ENCODE measurements around the gene HDAC2.
"Not testable (repeated sequence)": the region's sequence is repeated elsewhere in the genome, so short reads cannot be mapped to it uniquely, and the experiment has no call there.

HDAC2 gene

DNA sequence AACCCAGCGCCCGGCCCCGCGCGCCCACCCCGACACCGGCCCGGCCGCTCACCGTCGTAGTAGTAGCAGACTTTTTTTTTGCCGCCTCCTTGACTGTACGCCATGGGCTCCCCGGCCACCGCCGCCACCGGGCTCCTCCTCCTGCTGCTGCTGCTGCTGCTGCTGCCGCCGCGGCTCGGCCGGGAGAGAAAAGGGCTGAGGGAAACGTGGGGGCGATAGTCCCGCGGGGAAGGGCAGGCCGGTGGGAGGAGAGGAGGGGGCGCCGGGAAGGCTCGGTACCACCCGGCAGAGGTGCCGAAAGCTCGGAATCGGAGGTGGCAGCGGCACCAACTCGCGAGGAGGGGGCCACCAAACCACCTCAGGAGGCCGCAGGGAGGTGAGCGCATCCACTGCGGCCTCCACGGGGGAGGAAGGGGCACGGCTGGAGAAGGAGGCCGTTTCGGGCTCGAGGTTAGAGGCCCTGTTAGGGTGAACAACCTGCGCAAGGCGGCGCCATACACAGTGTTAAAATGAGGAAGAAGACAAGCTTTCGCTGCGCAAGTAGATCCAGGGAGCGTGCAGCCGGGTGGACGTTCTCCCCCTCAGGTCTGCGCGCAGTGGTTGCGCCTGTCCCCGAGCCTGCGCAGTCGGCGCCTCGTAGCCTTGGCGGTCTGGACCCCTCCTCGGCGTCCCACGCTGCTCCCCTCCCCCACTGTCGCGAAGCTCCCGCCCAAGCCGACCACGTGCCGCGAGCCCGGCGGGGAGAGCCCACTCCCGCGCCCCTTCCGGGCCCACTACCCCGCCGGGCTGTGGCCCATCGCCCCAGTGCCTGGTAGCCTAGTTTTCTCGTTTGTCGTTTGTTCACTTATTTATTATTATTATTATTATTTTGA is at the start of gene HDAC2:
Gene HDAC2, minus strand, starts transcription at position 344 of the 872 bp plus-strand sequence. Its CDS starts 240 bp downstream, at position 104.
- H3K9ac ChIP-seq (ENCODE audit: low read depth, low read length): peak within 1 kb of the TSS; percentile 99
- H3K9me3 ChIP-seq (ENCODE audit: insufficient read depth, low read depth, low read length): no peaks in the 10 kb centered on the region
- H3K4me1 ChIP-seq (ENCODE audit: insufficient read depth, low read length): peaks cover 21% of the 10 kb centered on the region; the same call in 1 of the 2 replicates
- peak within 1 kb of the TSS; percentile 96 for H3K4me3 ChIP-seq (ENCODE audit: low read length)
- no peaks in the 10 kb centered on the region for H3K36me3 ChIP-seq (ENCODE audit: insufficient read depth, low read depth, low read length)
- peak within 1 kb of the TSS; percentile 99 for H3K27ac ChIP-seq (ENCODE audit: low read length)
- H3K27me3 ChIP-seq (ENCODE audit: insufficient read depth, low read length): peaks cover 4% of the 10 kb centered on the region; the same call in 1 of the 2 replicates

GRCh38 chr6:114020196-114020595 is 49.2 kb upstream of the HDAC2 start:
- Histone ChIP-seq H3K9ac (ENCODE audit: low read depth, low read length) (no peak overlapping the region), H3K9me3 (ENCODE audit: insufficient read depth, low read depth, low read length) (no peaks in the 10 kb centered on the region), H3K36me3 (ENCODE audit: insufficient read depth, low read depth, low read length) (no peaks in the 10 kb centered on the region), H3K4me3 (ENCODE audit: low read length) (no peak overlapping the region), H3K27ac (ENCODE audit: low read length) (no peak overlapping the region), H3K27me3 (ENCODE audit: insufficient read depth, low read length) (no peaks in the 10 kb centered on the region), H3K4me1 (ENCODE audit: insufficient read depth, low read length) (no peaks in the 10 kb centered on the region; the same call in 1 of the 2 replicates)

- H3K27ac ChIP-seq (ENCODE audit: low read length); H3K4me1 ChIP-seq (ENCODE audit: insufficient read depth, low read length); H3K36me3 ChIP-seq (ENCODE audit: insufficient read depth, low read depth, low read length); H3K9ac ChIP-seq (ENCODE audit: low read depth, low read length); H3K9me3 ChIP-seq (ENCODE audit: insufficient read depth, low read depth, low read length); H3K4me3 ChIP-seq (ENCODE audit: low read length); H3K27me3 ChIP-seq (ENCODE audit: insufficient read depth, low read length): not testable (repeated sequence)
Observed at GRCh38 chr6:114017146-114017545, 46.2 kb upstream of the HDAC2 start.

- not testable (repeated sequence) for H3K27ac ChIP-seq (ENCODE audit: low read length); H3K4me3 ChIP-seq (ENCODE audit: low read length); H3K36me3 ChIP-seq (ENCODE audit: insufficient read depth, low read depth, low read length); H3K27me3 ChIP-seq (ENCODE audit: insufficient read depth, low read length); H3K9ac ChIP-seq (ENCODE audit: low read depth, low read length); H3K9me3 ChIP-seq (ENCODE audit: insufficient read depth, low read depth, low read length)
- H3K4me1 ChIP-seq (ENCODE audit: insufficient read depth, low read length): peaks cover 19% of the 10 kb centered on the region
Observed at GRCh38 chr6:114014106-114014505, 43.2 kb upstream of the HDAC2 start.

DNA sequence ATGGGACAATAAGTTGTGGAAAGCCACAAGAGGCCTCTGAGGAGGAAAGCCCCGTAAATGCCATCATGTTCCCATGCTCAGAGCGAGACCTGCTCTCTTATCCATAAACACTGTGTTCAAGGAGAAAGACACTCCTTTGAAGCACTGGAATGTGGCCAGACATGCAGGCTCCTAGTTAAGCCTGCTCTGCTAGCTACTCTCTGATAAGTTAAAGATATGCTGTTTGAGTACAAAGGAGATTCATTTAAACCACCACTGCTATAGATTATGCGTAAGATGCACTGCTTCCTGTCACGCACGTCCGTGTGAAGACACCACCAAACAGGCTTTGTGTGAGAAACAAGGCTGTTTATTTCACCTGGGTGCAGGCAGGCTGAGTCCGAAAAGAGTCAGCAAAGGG is 40.5 kb upstream of the HDAC2 start:
- not testable (repeated sequence) for H3K9me3 ChIP-seq (ENCODE audit: insufficient read depth, low read depth, low read length)

DNA sequence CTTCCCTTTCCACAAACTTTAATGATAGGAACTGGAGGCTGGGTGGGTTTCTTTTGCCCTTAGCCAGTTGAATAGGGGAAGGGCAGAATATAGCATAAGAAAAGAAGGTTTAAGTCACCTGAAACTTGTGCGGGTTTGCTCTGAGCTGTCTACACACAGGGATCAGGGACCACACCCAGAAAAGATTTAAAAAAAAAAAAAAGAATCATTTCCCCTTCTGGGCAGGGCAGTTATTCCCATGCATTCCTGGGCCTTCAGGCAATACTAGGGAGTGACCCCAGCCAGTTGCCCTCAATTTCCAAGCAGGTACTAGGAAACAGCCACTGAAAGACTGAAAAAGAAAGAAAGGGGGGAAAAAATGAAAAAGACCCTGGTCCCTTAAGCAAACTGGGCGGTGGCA is 39.6 kb upstream of the HDAC2 start:
- Histone ChIP-seq H3K9ac (ENCODE audit: low read depth, low read length) (0 out of 2 replicates have a peak overlapping the region, but pooled peaks have one; percentile 46), H3K4me3 (ENCODE audit: low read length) (peak overlapping the region; percentile 15; the same call in 1 of the 2 replicates), H3K9me3 (ENCODE audit: insufficient read depth, low read depth, low read length) (no peaks in the 10 kb centered on the region), H3K27me3 (ENCODE audit: insufficient read depth, low read length) (no peaks in the 10 kb centered on the region), H3K36me3 (ENCODE audit: insufficient read depth, low read depth, low read length) (no peaks in the 10 kb centered on the region), H3K4me1 (ENCODE audit: insufficient read depth, low read length) (peaks cover 38% of the 10 kb centered on the region), H3K27ac (ENCODE audit: low read length) (no peak overlapping the region)

More for the DNA sequence above, 40.5 kb upstream of the HDAC2 start:
- H3K36me3 ChIP-seq (ENCODE audit: insufficient read depth, low read depth, low read length); H3K27ac ChIP-seq (ENCODE audit: low read length); H3K9ac ChIP-seq (ENCODE audit: low read depth, low read length); H3K27me3 ChIP-seq (ENCODE audit: insufficient read depth, low read length); H3K4me3 ChIP-seq (ENCODE audit: low read length): not testable (repeated sequence)
- H3K4me1 ChIP-seq (ENCODE audit: insufficient read depth, low read length): peaks cover 38% of the 10 kb centered on the region

GRCh38 chr6:114009192-114009591 is 38.2 kb upstream of the HDAC2 start:
- H3K4me1 ChIP-seq (ENCODE audit: insufficient read depth, low read length): peaks cover 38% of the 10 kb centered on the region
- no peaks in the 10 kb centered on the region; the same call in 1 of the 2 replicates for H3K36me3 ChIP-seq (ENCODE audit: insufficient read depth, low read depth, low read length)
- H3K4me3 ChIP-seq (ENCODE audit: low read length): peak overlapping the region; percentile 15
- no peak overlapping the region; the same call in 1 of the 2 replicates for H3K9ac ChIP-seq (ENCODE audit: low read depth, low read length)
- no peaks in the 10 kb centered on the region for H3K27me3 ChIP-seq (ENCODE audit: insufficient read depth, low read length)
- peaks cover 3% of the 10 kb centered on the region; the same call in 1 of the 2 replicates for H3K9me3 ChIP-seq (ENCODE audit: insufficient read depth, low read depth, low read length)
- no peak overlapping the region for H3K27ac ChIP-seq (ENCODE audit: low read length)

DNA sequence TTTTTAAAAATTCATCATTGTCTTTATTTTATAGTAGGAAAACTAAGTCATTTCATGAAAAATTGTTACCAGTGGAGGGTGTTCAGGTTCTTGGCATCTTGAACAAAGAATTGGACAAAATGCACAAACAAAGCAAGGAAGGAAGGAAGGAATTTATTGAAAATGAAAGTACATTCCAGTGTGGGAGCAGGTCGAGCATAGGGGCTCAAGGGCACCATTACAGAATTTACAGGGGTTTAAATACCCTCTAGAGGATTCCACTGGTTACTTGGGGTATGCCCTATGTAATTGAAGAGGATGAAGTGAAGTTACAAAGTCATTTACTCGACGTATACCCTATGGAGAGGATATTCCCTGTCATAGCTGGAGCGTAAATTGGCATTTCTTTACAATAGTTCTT is 37.4 kb upstream of the HDAC2 start:
- H3K9ac ChIP-seq (ENCODE audit: low read depth, low read length): no peak overlapping the region
- H3K36me3 ChIP-seq (ENCODE audit: insufficient read depth, low read depth, low read length): no peaks in the 10 kb centered on the region; the same call in 1 of the 2 replicates
- H3K4me1 ChIP-seq (ENCODE audit: insufficient read depth, low read length): peaks cover 38% of the 10 kb centered on the region
- no peak overlapping the region for H3K27ac ChIP-seq (ENCODE audit: low read length)
- no peaks in the 10 kb centered on the region for H3K27me3 ChIP-seq (ENCODE audit: insufficient read depth, low read length)
- H3K9me3 ChIP-seq (ENCODE audit: insufficient read depth, low read depth, low read length): peaks cover 3% of the 10 kb centered on the region; the same call in 1 of the 2 replicates
- H3K4me3 ChIP-seq (ENCODE audit: low read length): no peak overlapping the region

DNA sequence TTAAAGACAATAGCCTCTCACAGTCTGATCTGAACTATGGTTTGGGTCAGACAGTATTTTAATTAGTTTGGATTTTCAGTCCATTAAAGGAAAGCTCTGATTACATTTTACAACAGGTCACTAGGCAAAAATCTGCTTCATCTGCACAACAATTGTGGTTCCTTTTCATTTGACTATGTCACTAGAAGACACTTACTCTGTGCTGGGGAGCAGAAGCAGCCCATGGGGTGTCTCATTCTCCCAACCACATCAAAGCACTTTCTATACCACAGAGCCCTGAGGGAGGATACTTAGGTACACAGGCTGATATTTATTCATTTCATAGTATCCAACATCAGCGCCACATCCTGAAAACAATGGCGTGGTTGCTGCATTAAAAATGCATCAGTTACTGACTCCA is 36.6 kb upstream of the HDAC2 start:
- Histone ChIP-seq H3K4me1 (ENCODE audit: insufficient read depth, low read length) (peaks cover 39% of the 10 kb centered on the region), H3K9me3 (ENCODE audit: insufficient read depth, low read depth, low read length) (peaks cover 3% of the 10 kb centered on the region; the same call in 1 of the 2 replicates), H3K4me3 (ENCODE audit: low read length) (no peak overlapping the region), H3K36me3 (ENCODE audit: insufficient read depth, low read depth, low read length) (no peaks in the 10 kb centered on the region; the same call in 1 of the 2 replicates), H3K9ac (ENCODE audit: low read depth, low read length) (no peak overlapping the region), H3K27me3 (ENCODE audit: insufficient read depth, low read length) (no peaks in the 10 kb centered on the region), H3K27ac (ENCODE audit: low read length) (no peak overlapping the region)

- H3K27me3 ChIP-seq (ENCODE audit: insufficient read depth, low read length): no peaks in the 10 kb centered on the region
- no peak overlapping the region for H3K27ac ChIP-seq (ENCODE audit: low read length)
Observed at GRCh38 chr6:114001354-114001753, 30.4 kb upstream of the HDAC2 start.

DNA sequence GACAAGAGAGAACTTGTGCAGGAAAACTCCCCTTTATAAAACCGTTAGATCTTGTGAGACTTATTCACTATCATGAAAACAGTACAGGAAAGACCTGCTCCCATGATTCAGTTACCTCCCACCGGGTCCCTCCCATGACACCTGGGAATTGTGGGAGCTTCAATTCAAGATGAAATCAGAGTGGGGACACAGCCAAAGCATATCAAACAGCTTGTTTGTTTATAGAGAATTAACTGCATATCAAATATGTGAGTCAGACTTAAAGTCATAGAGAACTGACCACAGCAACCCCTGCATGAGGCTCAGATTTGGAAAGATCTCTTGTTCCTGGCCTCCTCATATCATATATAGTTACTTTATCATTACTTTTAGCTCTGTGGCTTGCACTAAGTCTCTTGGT is 29.1 kb upstream of the HDAC2 start:
- Histone ChIP-seq H3K27me3 (ENCODE audit: insufficient read depth, low read length) (no peaks in the 10 kb centered on the region), H3K4me1 (ENCODE audit: insufficient read depth, low read length) (peaks cover 11% of the 10 kb centered on the region; the same call in 1 of the 2 replicates), H3K27ac (ENCODE audit: low read length) (no peak overlapping the region)

More at GRCh38 chr6:114001354-114001753, 30.4 kb upstream of the HDAC2 start:
- Histone ChIP-seq H3K36me3 (ENCODE audit: insufficient read depth, low read depth, low read length) (no peaks in the 10 kb centered on the region; the same call in 1 of the 2 replicates), H3K4me1 (ENCODE audit: insufficient read depth, low read length) (peaks cover 5% of the 10 kb centered on the region; the same call in 1 of the 2 replicates), H3K4me3 (ENCODE audit: low read length) (no peak overlapping the region), H3K9ac (ENCODE audit: low read depth, low read length) (no peak overlapping the region), H3K9me3 (ENCODE audit: insufficient read depth, low read depth, low read length) (peaks cover 3% of the 10 kb centered on the region; the same call in 1 of the 2 replicates)

DNA sequence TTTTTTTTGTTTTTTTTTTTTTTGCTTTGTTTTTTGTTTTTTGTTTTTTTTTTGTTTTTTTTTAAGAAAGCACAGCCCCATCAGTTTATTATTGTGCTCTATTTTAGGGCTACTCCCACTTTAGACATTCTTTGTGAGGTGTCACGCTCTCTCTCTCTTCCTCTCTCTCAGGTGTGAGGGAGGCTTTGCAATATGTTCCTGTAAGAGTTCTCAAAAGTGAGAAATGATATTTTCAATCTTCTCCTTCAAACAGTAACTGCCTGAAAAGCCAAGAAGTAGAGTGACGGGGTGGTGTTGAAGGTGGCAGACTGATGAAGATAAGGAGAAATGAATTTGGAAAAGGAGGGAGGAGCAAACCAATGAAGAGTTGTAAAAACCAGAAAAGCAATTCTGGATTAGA is 28.3 kb upstream of the HDAC2 start:
- Histone ChIP-seq H3K4me1 (ENCODE audit: insufficient read depth, low read length) (peaks cover 13% of the 10 kb centered on the region; the same call in 1 of the 2 replicates), H3K9me3 (ENCODE audit: insufficient read depth, low read depth, low read length) (no peaks in the 10 kb centered on the region), H3K27me3 (ENCODE audit: insufficient read depth, low read length) (no peaks in the 10 kb centered on the region), H3K36me3 (ENCODE audit: insufficient read depth, low read depth, low read length) (no peaks in the 10 kb centered on the region), H3K9ac (ENCODE audit: low read depth, low read length) (no peak overlapping the region), H3K4me3 (ENCODE audit: low read length) (no peak overlapping the region), H3K27ac (ENCODE audit: low read length) (no peak overlapping the region)

More for the DNA sequence above, 29.1 kb upstream of the HDAC2 start:
- H3K9me3 ChIP-seq (ENCODE audit: insufficient read depth, low read depth, low read length): peaks cover 2% of the 10 kb centered on the region; the same call in 1 of the 2 replicates
- H3K9ac ChIP-seq (ENCODE audit: low read depth, low read length): no peak overlapping the region
- no peak overlapping the region for H3K4me3 ChIP-seq (ENCODE audit: low read length)
- no peaks in the 10 kb centered on the region; the same call in 1 of the 2 replicates for H3K36me3 ChIP-seq (ENCODE audit: insufficient read depth, low read depth, low read length)

Data from iPS-20b (cell line).